NCI-H2171 (cell line): Measurements from ENCODE around the gene KIF11.
"Not testable (repeated sequence)": the region's sequence is repeated elsewhere in the genome, so short reads cannot be mapped to it uniquely, and the experiment has no call there.

Experiments used
- DNase-seq: peaks from one replicate; lab custom pipeline; 2025; lab: John Stamatoyannopoulos, UW

Gene KIF11

DNA sequence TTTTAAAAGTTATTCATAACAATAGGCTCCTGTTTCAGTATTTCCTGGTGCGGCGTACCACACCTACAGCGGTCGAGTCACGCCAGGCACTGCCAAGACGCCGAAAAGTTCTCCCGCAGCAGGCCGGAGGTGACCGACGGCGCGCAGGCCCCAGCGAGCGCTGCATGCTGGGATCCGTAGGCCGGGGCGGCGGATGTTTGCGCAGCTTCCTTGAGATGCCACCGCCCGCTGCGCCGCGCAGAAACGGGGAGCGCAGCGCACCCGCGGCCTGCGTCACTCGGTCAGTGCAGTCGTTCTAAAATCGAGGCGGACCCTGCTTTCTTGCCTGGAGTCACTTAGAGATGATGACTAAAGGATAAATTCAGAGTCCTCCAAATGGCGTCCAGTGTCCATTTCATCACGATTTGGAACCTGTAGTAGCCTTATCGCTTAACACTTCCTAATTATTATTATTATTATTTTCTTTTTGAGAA is 1.3 kb upstream of the KIF11 start:
- peak; percentile 81 for DNase-seq

DNA sequence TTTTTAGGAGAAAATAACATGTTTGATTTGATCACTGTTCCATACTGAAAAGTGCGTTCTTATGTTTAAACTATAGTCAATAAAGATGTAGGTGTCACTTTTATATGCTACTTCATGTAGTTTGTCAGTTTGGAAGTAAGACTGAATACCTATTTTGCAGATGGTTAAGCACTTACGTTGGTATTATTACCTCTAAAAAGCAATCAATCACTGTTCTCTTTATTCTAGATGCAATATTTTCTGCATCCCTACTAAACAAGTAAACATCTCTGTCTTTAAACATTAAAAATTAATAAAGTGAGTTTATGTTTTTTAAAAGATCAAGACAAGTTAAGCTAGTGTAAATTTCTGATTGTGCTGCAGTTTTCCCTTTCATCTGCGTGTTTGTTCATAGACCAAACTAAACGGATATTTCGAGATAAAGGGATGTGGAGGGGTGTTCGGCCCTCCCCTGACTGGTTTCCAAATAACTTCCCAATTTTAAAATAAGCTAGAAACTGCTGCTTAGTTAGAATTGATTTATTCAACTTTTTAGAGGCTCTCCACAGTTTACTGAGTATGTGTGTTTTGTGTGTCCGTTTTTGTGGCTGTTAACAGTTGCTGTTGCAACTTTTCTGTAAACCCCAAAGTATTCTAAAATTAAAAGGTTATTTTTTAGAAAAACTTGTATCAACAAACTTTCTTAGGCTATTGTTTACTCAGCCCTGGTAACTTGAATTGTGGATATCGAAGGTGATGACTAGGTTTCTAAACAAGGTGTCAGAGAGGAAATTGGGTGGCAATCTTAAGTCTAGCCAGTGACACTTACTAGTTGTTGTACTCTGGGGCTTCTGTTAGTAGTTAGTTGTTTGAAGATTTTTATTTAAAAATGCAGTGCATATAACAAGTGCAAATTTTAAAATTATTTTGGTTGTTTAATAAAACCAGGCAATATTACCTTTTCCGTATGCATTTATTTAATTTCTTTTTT is 974 bp downstream of the KIF11 start:
- no peak for DNase-seq

- DNase-seq: no peak
Measured at GRCh38 chr10:92595505-92595904, 2.6 kb downstream of the KIF11 start.

- DNase-seq: no peak
Measured at GRCh38 chr10:92598321-92598720, 5.4 kb downstream of the KIF11 start.

GRCh38 chr10:92604841-92605240 is 11.9 kb downstream of the KIF11 start:
- DNase-seq: no peak

GRCh38 chr10:92615515-92615914 is 22.6 kb downstream of the KIF11 start:
- no peak for DNase-seq

- no peak for DNase-seq
Measured at GRCh38 chr10:92619368-92619767, 26.4 kb downstream of the KIF11 start.

DNA sequence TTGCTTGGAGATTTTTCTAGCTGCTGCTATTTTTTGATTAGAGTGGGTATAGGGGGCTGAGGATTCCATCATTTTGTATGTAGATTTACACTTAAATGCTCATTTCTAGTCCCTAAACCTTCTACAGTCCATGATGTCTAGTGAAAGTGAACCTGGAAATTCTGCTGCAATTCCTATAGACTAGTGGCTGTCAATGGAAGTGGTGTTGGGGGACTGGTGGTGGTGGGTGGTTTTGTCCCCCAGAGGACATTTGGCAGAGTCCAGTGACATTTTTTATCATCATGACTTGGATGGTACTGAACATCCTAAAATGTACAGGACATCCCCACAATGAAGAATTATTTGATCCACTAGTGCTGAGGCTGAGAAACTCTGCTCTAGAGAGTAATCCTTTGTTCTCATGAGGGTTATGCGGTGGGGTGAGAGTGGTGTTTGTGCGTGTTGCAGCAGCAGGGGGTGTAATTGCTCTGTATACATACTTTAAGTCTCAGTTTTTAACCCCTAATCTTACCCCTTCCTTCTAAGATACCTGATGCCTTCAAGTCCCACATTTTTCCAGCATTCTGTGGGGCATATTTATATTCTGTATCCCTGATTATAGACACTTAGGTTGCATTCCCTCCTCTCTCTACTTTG is 35.0 kb downstream of the KIF11 start:
- no peak for DNase-seq

DNA sequence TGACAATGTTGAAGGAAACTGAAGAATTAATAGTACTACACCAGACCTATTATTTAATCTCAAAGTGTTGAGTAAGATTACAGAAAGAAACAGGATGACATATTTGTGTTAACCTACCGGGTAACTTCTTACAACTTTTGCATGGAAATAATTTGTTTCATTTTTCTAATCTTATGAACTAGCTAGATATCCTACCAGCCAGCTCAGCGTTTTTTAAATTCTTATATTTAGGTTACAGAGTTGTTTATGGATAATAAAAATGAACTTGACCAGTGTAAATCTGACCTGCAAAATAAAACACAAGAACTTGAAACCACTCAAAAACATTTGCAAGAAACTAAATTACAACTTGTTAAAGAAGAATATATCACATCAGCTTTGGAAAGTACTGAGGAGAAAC is 37.0 kb downstream of the KIF11 start:
- DNase-seq: no peak

- DNase-seq: no peak
Measured at GRCh38 chr10:92638037-92638436, 45.1 kb downstream of the KIF11 start.

GRCh38 chr10:92640107-92640506 is 47.2 kb downstream of the KIF11 start:
- DNase-seq: no peak

DNA sequence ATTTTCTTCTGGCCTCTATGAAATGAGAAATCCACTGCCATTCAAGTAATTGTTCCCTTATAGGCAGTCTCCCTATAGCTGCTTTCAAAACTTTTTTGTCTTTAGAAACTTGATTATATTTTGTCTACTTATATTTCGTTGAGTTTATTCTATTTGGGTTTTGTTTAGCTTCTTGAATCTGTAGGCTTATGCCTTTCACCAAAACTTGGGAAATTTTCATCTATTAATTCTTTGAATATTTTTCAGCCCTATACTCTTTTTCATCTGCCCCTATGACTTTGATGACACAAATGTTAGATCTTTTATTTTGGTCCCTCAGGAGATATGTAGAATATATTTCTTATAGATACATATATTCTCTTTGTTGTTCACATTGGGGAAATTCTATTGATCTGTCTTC is 48.6 kb downstream of the KIF11 start:
- DNase-seq: no peak

- DNase-seq: no peak
Measured at GRCh38 chr10:92644921-92645320, 52.0 kb downstream of the KIF11 start.

- not testable (repeated sequence) for DNase-seq
Measured at GRCh38 chr10:92650864-92651263, 57.9 kb downstream of the KIF11 start.

DNA sequence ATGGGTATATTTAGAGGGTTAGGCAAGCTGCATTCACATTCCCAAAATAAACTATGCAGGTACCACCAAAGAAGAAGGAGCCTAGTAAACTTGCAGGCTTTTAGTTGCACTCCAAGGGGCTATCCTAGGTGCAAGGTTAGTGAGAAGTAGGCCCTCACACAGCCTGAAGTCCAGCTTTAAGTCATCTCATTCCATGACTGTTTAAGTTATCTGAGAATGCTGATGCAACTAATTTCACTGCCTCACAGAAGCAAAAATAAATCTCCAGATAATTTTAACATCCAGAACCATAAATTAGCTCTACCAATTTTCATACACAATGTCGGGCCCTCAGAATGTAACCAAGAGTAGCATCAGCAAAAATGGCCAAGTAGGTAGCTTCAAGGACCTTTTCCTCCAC is 62.5 kb downstream of the KIF11 start:
- DNase-seq: no peak

DNA sequence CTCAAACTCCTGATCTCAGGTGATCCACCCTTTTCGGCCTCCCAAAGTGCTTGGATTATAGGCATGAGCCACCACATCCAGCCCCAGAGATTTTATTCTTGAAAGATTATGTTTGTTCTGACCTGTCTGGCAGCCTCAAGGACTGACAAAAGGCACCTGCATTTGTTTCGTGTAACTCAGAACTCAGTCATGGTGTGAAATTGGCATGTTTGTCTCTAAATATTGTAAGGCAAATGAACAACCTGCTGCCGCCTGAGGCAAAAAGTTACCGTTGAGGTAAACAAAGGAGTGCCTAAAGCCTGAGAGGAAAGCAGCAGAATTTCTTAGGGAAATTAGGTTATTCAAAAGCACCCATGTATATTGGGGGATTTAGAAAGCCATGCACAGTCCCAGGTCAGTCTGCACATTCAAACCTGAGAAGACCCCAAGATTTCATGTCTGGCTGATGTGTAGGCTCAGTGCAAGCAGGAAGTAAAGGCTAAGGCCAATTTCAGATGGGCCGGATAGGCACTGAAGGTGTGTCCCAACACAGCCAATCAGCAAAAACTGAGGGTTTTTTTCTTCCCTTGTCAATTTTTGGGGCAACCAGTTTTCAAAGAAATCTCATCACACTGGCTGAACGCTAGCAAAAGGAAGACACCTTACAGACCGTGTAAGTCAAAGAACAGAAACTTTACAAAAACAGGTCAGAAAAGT is 63.5 kb downstream of the KIF11 start:
- no peak for DNase-seq

DNA sequence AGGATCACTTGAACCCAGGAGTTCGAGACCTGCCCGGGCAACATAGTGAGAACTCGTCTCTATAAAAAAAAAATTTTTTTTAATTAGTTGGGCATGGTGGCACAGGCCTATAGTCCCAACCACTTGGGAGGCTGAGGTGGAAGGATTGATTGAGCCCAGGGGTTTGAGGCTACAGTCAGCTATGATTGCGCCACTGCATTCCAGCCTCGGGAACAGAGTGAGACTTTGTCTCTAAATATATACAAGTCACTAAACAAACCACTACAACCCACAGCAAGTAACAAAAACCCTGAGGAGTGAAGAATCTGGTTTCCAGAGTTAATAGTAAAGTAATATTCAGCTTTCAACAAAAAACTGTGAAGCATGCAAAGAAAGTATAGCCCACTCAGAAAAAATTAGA is 64.1 kb downstream of the KIF11 start:
- no peak for DNase-seq

DNA sequence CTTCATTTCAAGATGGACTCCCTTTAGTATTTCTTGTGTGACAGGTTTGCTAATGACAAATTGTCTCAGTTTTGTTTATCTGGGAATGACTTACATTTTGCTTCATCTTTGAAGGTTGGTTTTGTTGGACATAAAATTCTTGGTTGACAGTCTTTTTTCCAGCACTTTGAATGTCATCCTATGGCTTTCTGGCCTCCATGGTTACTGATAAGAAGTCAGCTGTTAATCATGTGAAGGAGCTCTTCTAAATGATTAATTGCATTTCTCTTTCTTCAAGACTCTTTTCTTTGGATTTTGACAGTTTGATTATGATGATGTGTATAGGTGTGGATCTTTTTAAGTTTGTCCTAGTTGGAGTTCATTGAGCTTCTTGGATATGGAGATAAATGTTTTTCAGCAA is 69.9 kb downstream of the KIF11 start:
- no peak for DNase-seq

- DNase-seq: no peak
Measured at GRCh38 chr10:92664322-92664721, 71.4 kb downstream of the KIF11 start.

GRCh38 chr10:92667078-92667477 is 74.1 kb downstream of the KIF11 start:
- DNase-seq: no peak

DNA sequence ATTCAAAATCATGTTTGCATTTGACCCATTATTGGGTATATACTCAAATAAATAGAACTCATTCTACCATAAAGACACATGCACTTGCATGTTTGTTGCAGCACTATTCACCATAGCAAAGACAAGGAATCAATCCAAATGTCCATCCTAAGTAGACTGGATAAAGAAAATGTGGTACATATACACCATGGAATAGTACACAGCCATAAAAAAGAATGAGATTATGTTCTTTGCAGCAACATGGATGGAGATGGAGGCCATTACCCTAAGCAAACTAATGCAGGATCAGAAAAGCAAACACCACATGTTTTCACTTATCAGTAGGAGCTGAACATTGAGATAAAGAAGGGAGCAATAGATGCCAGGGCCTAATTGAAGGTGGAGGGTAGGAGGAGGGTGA is 84.8 kb downstream of the KIF11 start:
- DNase-seq: no peak

- DNase-seq: no peak
Measured at GRCh38 chr10:92678206-92678605, 85.3 kb downstream of the KIF11 start.
